SK-N-SH (cell line): ENCODE results near the gene CCDC127.

ENCODE experiments used
- MXI1 ChIP-seq: IDR thresholded peaks from 2 replicates; pipeline ENCODE4 v1.6.1; 2012; ENCODE audit warnings: mild to moderate bottlenecking, low read depth, low read length, improper control_type of control experiment
- RAD21 ChIP-seq: IDR thresholded peaks from 2 replicates; pipeline ENCODE4 v1.6.1; 2012; ENCODE audit warnings: mild to moderate bottlenecking, low read length
- TAF1 ChIP-seq: IDR thresholded peaks from 2 replicates; pipeline ENCODE4 v1.6.1; 2012; ENCODE audit warnings: low read depth, mild to moderate bottlenecking, low read length, moderate library complexity, borderline replicate concordance
- TCF12 ChIP-seq: IDR thresholded peaks from 2 replicates; pipeline ENCODE4 v1.4.0; 2012
- TF ChIP-seq, protein P1 (sequence below): fragments of 200-600 bp; sonication (generic); IDR thresholded peaks from 2 replicates; pipeline ENCODE4 v1.6.1; 2017; ENCODE audit warnings: antibody characterized with exemption, mild to moderate bottlenecking, moderate library complexity

DNA sequence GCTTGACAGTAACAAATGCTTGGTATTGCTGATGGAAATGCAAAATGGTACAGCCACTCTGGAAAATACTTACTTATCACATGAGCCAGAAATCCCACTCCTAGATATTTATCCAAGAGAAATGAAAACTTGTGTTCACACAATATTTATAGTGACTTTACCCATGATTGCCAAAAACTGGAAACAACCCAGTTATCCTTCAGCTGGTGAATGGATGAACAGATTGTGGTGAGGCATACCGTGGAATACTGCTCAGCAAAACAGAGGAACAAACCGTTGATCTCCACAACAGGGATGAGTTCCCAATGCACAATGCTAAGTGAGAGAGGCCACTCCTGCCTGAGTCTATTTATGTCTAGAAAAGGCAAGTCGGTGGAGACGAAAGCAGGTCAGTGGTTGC, 67.2 kb downstream of the CCDC127 start:
- TF ChIP-seq MXI1: no peak
- TF ChIP-seq, protein P1, sequence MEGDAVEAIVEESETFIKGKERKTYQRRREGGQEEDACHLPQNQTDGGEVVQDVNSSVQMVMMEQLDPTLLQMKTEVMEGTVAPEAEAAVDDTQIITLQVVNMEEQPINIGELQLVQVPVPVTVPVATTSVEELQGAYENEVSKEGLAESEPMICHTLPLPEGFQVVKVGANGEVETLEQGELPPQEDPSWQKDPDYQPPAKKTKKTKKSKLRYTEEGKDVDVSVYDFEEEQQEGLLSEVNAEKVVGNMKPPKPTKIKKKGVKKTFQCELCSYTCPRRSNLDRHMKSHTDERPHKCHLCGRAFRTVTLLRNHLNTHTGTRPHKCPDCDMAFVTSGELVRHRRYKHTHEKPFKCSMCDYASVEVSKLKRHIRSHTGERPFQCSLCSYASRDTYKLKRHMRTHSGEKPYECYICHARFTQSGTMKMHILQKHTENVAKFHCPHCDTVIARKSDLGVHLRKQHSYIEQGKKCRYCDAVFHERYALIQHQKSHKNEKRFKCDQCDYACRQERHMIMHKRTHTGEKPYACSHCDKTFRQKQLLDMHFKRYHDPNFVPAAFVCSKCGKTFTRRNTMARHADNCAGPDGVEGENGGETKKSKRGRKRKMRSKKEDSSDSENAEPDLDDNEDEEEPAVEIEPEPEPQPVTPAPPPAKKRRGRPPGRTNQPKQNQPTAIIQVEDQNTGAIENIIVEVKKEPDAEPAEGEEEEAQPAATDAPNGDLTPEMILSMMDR: no peak
- TF ChIP-seq TAF1: no peak
- no peak for TF ChIP-seq TCF12
- TF ChIP-seq RAD21: no peak
